SK-N-SH (cell line): ENCODE measurements around the gene RNF166. TPM values are rescaled to one million over a fixed set of nuclear protein-coding genes. Genes with fewer than 3 reads are reported as not detected.

ENCODE experiments used
- CTCF ChIA-PET: fragments of 300-600, 350-600 bp; formaldehyde crosslinking; extraction: SDS; loops from one replicate; lab custom pipeline; 2021; lab: Yijun Ruan, JAX
- POLR2A ChIA-PET: fragments of 350-600 bp; sonication (Branson Sonifier 250); formaldehyde crosslinking; extraction: SDS; loops from one replicate; lab custom pipeline; 2020; ENCODE audit warnings: antibody characterized with exemption, inconsistent platforms; lab: Yijun Ruan, JAX
- DNase-seq: peaks from one replicate; pipeline ENCODE4 v3.0.0; 2012
- H2AFZ ChIP-seq: fragments of 200-600 bp; sonication (generic); 2 replicates; pipeline ENCODE4 v1.8.1; 2016; ENCODE audit warnings: antibody characterized with exemption, mild to moderate bottlenecking, low read depth
- H3F3A ChIP-seq: fragments of 200-600 bp; sonication (generic); replicated peaks from 2 replicates; pipeline ENCODE3; 2016; ENCODE audit warnings: antibody characterized with exemption, mild to moderate bottlenecking; ENCODE audit not compliant: insufficient read depth
- H3K27ac ChIP-seq, 2 experiments: fragments of 200-500 bp in 1 of 2; fragments of 200-600 bp in 1 of 2; sonication (Bioruptor generic) in 1 of 2; sonication (generic), shearing (Covaris generic) in 1 of 2; 2 replicates each; pipeline versions ENCODE4 v1.5.1 to v1.6.1; 2014 to 2016; ENCODE audit warnings: low read depth in 2 of 2, inconsistent platforms in 1 of 2, low read length in 1 of 2, mild to moderate bottlenecking in 1 of 2, mixed read lengths in 1 of 2
- H3K27me3 ChIP-seq: fragments of 200-600 bp; sonication (generic), shearing (Covaris generic); 2 replicates; pipeline ENCODE4 v1.6.1; 2016; ENCODE audit warnings: mixed run types; ENCODE audit not compliant: insufficient read depth
- H3K36me3 ChIP-seq, 2 experiments: fragments of 200-500 bp in 1 of 2; fragments of 200-600 bp in 1 of 2; sonication (Bioruptor generic) in 1 of 2; sonication (generic) in 1 of 2; replicated peaks in 1 of 2; 2 replicates each; pipeline versions ENCODE3 to v1.5.1; 2014 to 2016; ENCODE audit warnings: low read length in 1 of 2, mild to moderate bottlenecking in 1 of 2; ENCODE audit not compliant: insufficient read depth in 2 of 2, control insufficient read depth in 1 of 2
- H3K4me1 ChIP-seq, 2 experiments: fragments of 200-500 bp in 1 of 2; fragments of 200-600 bp in 1 of 2; sonication (Bioruptor generic) in 1 of 2; sonication (generic), shearing (Covaris generic) in 1 of 2; 2 replicates each; pipeline versions ENCODE4 v1.5.1 to v1.6.1; 2014 to 2016; ENCODE audit warnings: low read depth in 1 of 2, low read length in 1 of 2, mixed run types in 1 of 2; ENCODE audit not compliant: insufficient read depth in 2 of 2, control insufficient read depth in 1 of 2
- H3K4me2 ChIP-seq: fragments of 200-600 bp; sonication (generic), shearing (Covaris generic); 2 replicates; pipeline ENCODE4 v1.6.1; 2017; ENCODE audit warnings: mixed run types
- H3K4me3 ChIP-seq, 2 experiments: fragments of 200-500 bp in 1 of 2; fragments of 200-600 bp in 1 of 2; sonication (Bioruptor generic) in 1 of 2; sonication (generic), shearing (Covaris generic) in 1 of 2; 2 replicates each; pipeline versions ENCODE4 v1.5.1 to v1.8.1; 2014 to 2016; ENCODE audit warnings: low read depth in 2 of 2, inconsistent platforms in 1 of 2, low read length in 1 of 2, mild to moderate bottlenecking in 1 of 2, mixed read lengths in 1 of 2, moderate library complexity in 1 of 2
- H3K79me2 ChIP-seq: fragments of 200-600 bp; sonication (generic); 2 replicates; pipeline ENCODE4 v1.8.1; 2017; ENCODE audit warnings: mild to moderate bottlenecking; ENCODE audit not compliant: insufficient read depth
- H3K9ac ChIP-seq: fragments of 200-600 bp; sonication (generic); 2 replicates; pipeline ENCODE4 v1.6.1; 2017; ENCODE audit warnings: mixed run types
- H3K9me2 ChIP-seq: fragments of 200-600 bp; sonication (generic); 2 replicates; pipeline ENCODE4 v1.6.1; 2017; ENCODE audit warnings: mixed run types
- H3K9me3 ChIP-seq: fragments of 200-600 bp; sonication (generic); 2 replicates; pipeline ENCODE4 v1.6.1; 2017; ENCODE audit warnings: mixed run types, mild to moderate bottlenecking, moderate library complexity
- H4K20me1 ChIP-seq: fragments of 200-600 bp; sonication (generic); 2 replicates; pipeline ENCODE4 v1.6.1; 2017; ENCODE audit warnings: mild to moderate bottlenecking, mixed run types; ENCODE audit not compliant: insufficient read depth
- CHD2 ChIP-seq: fragments of 150-350 bp; IDR thresholded peaks from 2 replicates; pipeline ENCODE4 v1.6.1; 2018; ENCODE audit warnings: low read length; ENCODE audit not compliant: partially characterized antibody
- CTCF ChIP-seq: fragments of 200-600 bp; sonication (generic); IDR thresholded peaks from 2 replicates; pipeline ENCODE4 v1.6.1; 2017; ENCODE audit warnings: antibody characterized with exemption, mild to moderate bottlenecking, moderate library complexity
- EP300 ChIP-seq, 2 experiments: IDR thresholded peaks; 2 replicates each; pipeline versions ENCODE4 v1.4.0 to v1.6.1; 2012; ENCODE audit warnings: borderline replicate concordance in 1 of 2, low read depth in 1 of 2, low read length in 1 of 2
- FOSL2 ChIP-seq: IDR thresholded peaks from 2 replicates; pipeline ENCODE4 v1.4.0; 2012; ENCODE audit warnings: low read depth, mild to moderate bottlenecking, moderate library complexity, borderline replicate concordance
- FOXJ3 ChIP-seq: sonication (generic); formaldehyde crosslinking; IDR thresholded peaks from 2 replicates; pipeline ENCODE4 v1.5.1; 2020; ENCODE audit warnings: mild to moderate bottlenecking, missing genetic modification reagents
- FOXM1 ChIP-seq: IDR thresholded peaks from 2 replicates; pipeline ENCODE4 v1.4.0; 2012; ENCODE audit warnings: low read depth, mild to moderate bottlenecking
- GABPA ChIP-seq: IDR thresholded peaks from 2 replicates; pipeline ENCODE4 v1.4.0; 2012; ENCODE audit warnings: low read depth, mild to moderate bottlenecking
- GATA2 ChIP-seq: sonication (generic); formaldehyde crosslinking; IDR thresholded peaks from 2 replicates; pipeline ENCODE4 v1.5.0; 2020; ENCODE audit warnings: mild to moderate bottlenecking, missing genetic modification reagents
- IRF3 ChIP-seq: fragments of 150-350 bp; IDR thresholded peaks from 2 replicates; pipeline ENCODE4 v1.6.1; 2016; ENCODE audit warnings: mild to moderate bottlenecking, low read depth, low read length
- MAX ChIP-seq: IDR thresholded peaks from 2 replicates; pipeline ENCODE4 v1.4.0; 2012; ENCODE audit warnings: low read depth
- MXI1 ChIP-seq: IDR thresholded peaks from 2 replicates; pipeline ENCODE4 v1.6.1; 2012; ENCODE audit warnings: mild to moderate bottlenecking, low read depth, low read length, improper control_type of control experiment
- NRF1 ChIP-seq: IDR thresholded peaks from 2 replicates; pipeline ENCODE4 v1.6.1; 2012; ENCODE audit warnings: low read depth, mild to moderate bottlenecking, low read length
- POLR2AphosphoS5 ChIP-seq: IDR thresholded peaks from 2 replicates; pipeline ENCODE4 v1.6.1; 2012; ENCODE audit warnings: low read depth, low read length
- RAD21 ChIP-seq: IDR thresholded peaks from 2 replicates; pipeline ENCODE4 v1.6.1; 2012; ENCODE audit warnings: mild to moderate bottlenecking, low read length
- RCOR1 ChIP-seq: fragments of 150-350 bp; IDR thresholded peaks from 2 replicates; pipeline ENCODE4 v1.6.1; 2017; ENCODE audit warnings: antibody characterized with exemption, low read length
- REST ChIP-seq: IDR thresholded peaks from 2 replicates; pipeline ENCODE4 v1.6.1; 2012; ENCODE audit warnings: mild to moderate bottlenecking, low read depth, low read length, moderate library complexity
- RXRA ChIP-seq: IDR thresholded peaks from 2 replicates; pipeline ENCODE4 v1.4.0; 2012; ENCODE audit warnings: low read depth, mild to moderate bottlenecking, borderline replicate concordance
- YY1 ChIP-seq: IDR thresholded peaks from 2 replicates; pipeline ENCODE4 v1.4.0; 2012; ENCODE audit warnings: low read depth, mild to moderate bottlenecking
- ZBTB33 ChIP-seq: IDR thresholded peaks from 2 replicates; pipeline ENCODE4 v1.4.0; 2012; ENCODE audit warnings: low read depth, borderline replicate concordance
- WGBS: methylation state at CpG from one replicate; pipeline ENCODE4 v1.1.6; 2017; ENCODE audit warnings: low lambda C conversion rate; 5-methylcytosine and 5-hydroxymethylcytosine counted together
- polyA plus RNA-seq, 3 experiments: library from polyadenylated mRNA; depleted of rRNA; stranded (reverse); fragments of >200 nt; gene quantifications; 2 replicates each; pipeline ENCODE4 v1.2.3, GENCODE V29; 2012

The RNF166 gene
- polyA plus RNA-seq, 1 of the 3 experiments (the other 2 are of a cell fraction), result 17.2 TPM

- Histone ChIP-seq H3K4me1 (no peaks in the 10 kb centered on the region), H3K9me2 (no peaks in the 10 kb centered on the region), H3K36me3 (peaks cover 0 to 19% of the 10 kb centered on the region in 2 experiments), H3K4me3 (no peak overlapping the region), H3F3A (no peaks in the 10 kb centered on the region), H3K27ac (no peak overlapping the region), H3K9me3 (no peaks in the 10 kb centered on the region), H4K20me1 (no peaks in the 10 kb centered on the region), H3K27me3 (no peaks in the 10 kb centered on the region), H3K79me2 (no peaks in the 10 kb centered on the region), H3K9ac (no peak overlapping the region), H2AFZ (no peak overlapping the region), H3K4me2 (no peak overlapping the region)
- 78% methylated on average over 19 of the region's 39 CpGs for WGBS
- no peak for DNase-seq
- ChIA-PET CTCF (interaction anchor here (1.0 kb wide), 1 partner anchor 22 kb away, joined by 3 read pairs; no protein-coding TSS in a partner anchor), POLR2A (no interaction called here)
- TF ChIP-seq GATA2 (CRISPR knock-in tag) (no peak), RAD21 (no peak), ZBTB33 (no peak), IRF3 (no peak), REST (no peak), RCOR1 (no peak), RXRA (no peak), CHD2 (no peak), FOXM1 (no peak), MAX (no peak), EP300 (IDR thresholded peaks at IDR 0.05; ENCODE audit: borderline replicate concordance in 1 of 2, low read depth in 1 of 2, low read length in 1 of 2) (no peak), MXI1 (no peak), GABPA (no peak), YY1 (no peak), POLR2AphosphoS5 (no peak), NRF1 (no peak), CTCF (no peak), FOSL2 (no peak), FOXJ3 (CRISPR knock-in tag) (no peak)
These were observed 12.6 kb downstream of the RNF166 start for GRCh38 chr16:88693420-88694177.
